Trophoblast cell (in vitro differentiated cells and primary cell): ENCODE results near the gene CFAP20DC.
A peak's percentile ranks its signal among the peaks of the same experiment; 100 is the strongest.

ENCODE experiments used
- DNase-seq, 2 donors: peaks; one replicate each; pipeline ENCODE4 v3.0.0-alpha.2; 2016
- H2AFZ ChIP-seq: 2 replicates; pipeline ENCODE4 v1.6.1; 2013; ENCODE audit warnings: low read length, moderate library complexity, mild to moderate bottlenecking; ENCODE audit not compliant: insufficient read depth, poor library complexity
- H2AK5ac ChIP-seq: 2 replicates; pipeline ENCODE4 v1.6.1; 2013; ENCODE audit warnings: mild to moderate bottlenecking, low read length
- H2BK120ac ChIP-seq: 2 replicates; pipeline ENCODE4 v1.6.1; 2013; ENCODE audit warnings: low read length, mild to moderate bottlenecking, moderate library complexity; ENCODE audit not compliant: insufficient read depth, poor library complexity
- H2BK12ac ChIP-seq: 2 replicates; pipeline ENCODE4 v1.6.1; 2013; ENCODE audit warnings: mild to moderate bottlenecking, low read length, moderate library complexity
- H2BK5ac ChIP-seq: 2 replicates; pipeline ENCODE4 v1.6.1; 2013; ENCODE audit warnings: low read length, low read depth, moderate library complexity, mild to moderate bottlenecking; ENCODE audit not compliant: poor library complexity
- H3K14ac ChIP-seq: 2 replicates; pipeline ENCODE4 v1.6.1; 2013; ENCODE audit warnings: mild to moderate bottlenecking, low read length
- H3K18ac ChIP-seq: 2 replicates; pipeline ENCODE4 v1.6.1; 2013; ENCODE audit warnings: mild to moderate bottlenecking, low read length
- H3K23ac ChIP-seq: 2 replicates; pipeline ENCODE4 v1.6.1; 2013; ENCODE audit warnings: low read length
- H3K27ac ChIP-seq: 2 replicates; pipeline ENCODE4 v1.5.1; 2013; ENCODE audit warnings: low read depth, mild to moderate bottlenecking, inconsistent platforms, low read length, moderate library complexity
- H3K27me3 ChIP-seq: 2 replicates; pipeline ENCODE4 v1.6.1; 2013; ENCODE audit warnings: inconsistent platforms, mild to moderate bottlenecking, low read length, moderate library complexity; ENCODE audit not compliant: insufficient read depth
- H3K36me3 ChIP-seq, 2 experiments: 1 replicate in 1 of 2; 2 replicates in 1 of 2; pipeline ENCODE4 v1.6.1; 2013; ENCODE audit warnings: low read length in 2 of 2, mild to moderate bottlenecking in 2 of 2, moderate library complexity in 1 of 2; ENCODE audit not compliant: insufficient read depth in 2 of 2, control insufficient read depth in 1 of 2
- H3K4ac ChIP-seq: 2 replicates; pipeline ENCODE4 v1.6.1; 2013; ENCODE audit warnings: low read depth, mild to moderate bottlenecking, low read length, moderate library complexity
- H3K4me1 ChIP-seq, 2 experiments: 1 replicate in 1 of 2; 2 replicates in 1 of 2; pipeline ENCODE4 v1.6.1; 2013; ENCODE audit warnings: low read length in 2 of 2, mild to moderate bottlenecking in 2 of 2, moderate library complexity in 1 of 2; ENCODE audit not compliant: insufficient read depth in 2 of 2, control insufficient read depth in 1 of 2
- H3K4me2 ChIP-seq: 2 replicates; pipeline ENCODE4 v1.6.1; 2013; ENCODE audit warnings: inconsistent platforms, mild to moderate bottlenecking, low read length, moderate library complexity
- H3K4me3 ChIP-seq: 2 replicates; pipeline ENCODE4 v1.5.1; 2013; ENCODE audit warnings: mild to moderate bottlenecking, low read depth, low read length, inconsistent platforms
- H3K79me1 ChIP-seq: one replicate; pipeline ENCODE4 v1.6.1; 2013; ENCODE audit warnings: low read length
- H3K79me2 ChIP-seq: 2 replicates; pipeline ENCODE4 v1.6.1; 2013; ENCODE audit warnings: low read length, mild to moderate bottlenecking; ENCODE audit not compliant: control insufficient read depth, insufficient read depth, poor library complexity
- H3K9ac ChIP-seq: 2 replicates; pipeline ENCODE4 v1.6.1; 2013; ENCODE audit warnings: mild to moderate bottlenecking, low read length
- H3K9me3 ChIP-seq: 2 replicates; pipeline ENCODE4 v1.6.1; 2013; ENCODE audit warnings: low read depth, mild to moderate bottlenecking, control low read depth, inconsistent platforms, low read length; ENCODE audit not compliant: insufficient read depth
- H4K12ac ChIP-seq: 2 replicates; pipeline ENCODE4 v1.6.1; 2013; ENCODE audit warnings: low read depth, mild to moderate bottlenecking, low read length, moderate library complexity
- H4K8ac ChIP-seq: 2 replicates; pipeline ENCODE4 v1.6.1; 2013; ENCODE audit warnings: low read depth, mild to moderate bottlenecking, low read length, moderate library complexity
- H4K91ac ChIP-seq: one replicate; pipeline ENCODE4 v1.6.1; 2013; ENCODE audit warnings: low read depth, mild to moderate bottlenecking, low read length, moderate library complexity
- WGBS: extraction: QIAGEN DNeasy Blood & Tissue Kit; methylation state at CpG from one replicate; pipeline ENCODE4 v1.1.7; 2013; ENCODE audit warnings: missing lambda C conversion rate; ENCODE audit not compliant: insufficient read length, insufficient coverage; ENCODE audit errors: extremely low coverage; 5-methylcytosine and 5-hydroxymethylcytosine counted together

The CFAP20DC gene

DNA sequence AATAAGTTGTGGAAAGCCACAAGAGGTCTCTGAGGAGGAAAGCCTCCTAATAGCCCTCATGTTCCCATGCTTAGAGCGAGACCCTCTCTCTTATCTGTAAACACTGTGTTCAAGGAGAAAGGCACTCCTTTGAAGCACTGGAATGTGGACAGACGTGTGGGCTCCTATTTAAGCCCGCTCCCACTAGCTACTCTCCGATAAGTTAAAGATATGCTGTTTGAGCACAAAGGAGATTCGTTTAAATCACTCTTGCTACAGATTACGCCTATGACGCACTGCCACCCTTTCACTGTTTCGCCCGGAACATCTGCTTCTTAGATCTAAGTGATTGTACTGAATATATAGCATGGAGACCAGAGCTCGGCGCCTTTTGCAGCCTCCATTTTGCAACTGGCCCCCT lies 325.5 kb downstream of the CFAP20DC start:
- H2AK5ac ChIP-seq = no peak overlapping the region
- no peak overlapping the region for H3K4me2 ChIP-seq
- no peaks in the 10 kb centered on the region for H3K9me3 ChIP-seq
- no peak overlapping the region for H3K4me3 ChIP-seq
- H4K91ac ChIP-seq = no peak overlapping the region
- H2BK120ac ChIP-seq = no peak overlapping the region
- no peak overlapping the region for H2BK12ac ChIP-seq
- DNase-seq = peak; percentile 83 to 91
- no peak overlapping the region for H4K8ac ChIP-seq
- no peak overlapping the region for H3K4ac ChIP-seq
- H3K18ac ChIP-seq = no peak overlapping the region
- no peak overlapping the region for H3K23ac ChIP-seq
- H3K9ac ChIP-seq = no peak overlapping the region
- H3K27me3 ChIP-seq = no peaks in the 10 kb centered on the region
- H2AFZ ChIP-seq = no peak overlapping the region
- H3K79me1 ChIP-seq = no peaks in the 10 kb centered on the region
- peaks cover 0 to 2% of the 10 kb centered on the region in 2 experiments for H3K4me1 ChIP-seq
- no peak overlapping the region for H2BK5ac ChIP-seq
- H3K36me3 ChIP-seq = no peaks in the 10 kb centered on the region
- no peaks in the 10 kb centered on the region for H3K79me2 ChIP-seq
- WGBS = no CpG with 5 or more reads among the region's 11 CpGs
- no peak overlapping the region for H4K12ac ChIP-seq
- H3K27ac ChIP-seq = no peak overlapping the region
- no peak overlapping the region for H3K14ac ChIP-seq

DNA sequence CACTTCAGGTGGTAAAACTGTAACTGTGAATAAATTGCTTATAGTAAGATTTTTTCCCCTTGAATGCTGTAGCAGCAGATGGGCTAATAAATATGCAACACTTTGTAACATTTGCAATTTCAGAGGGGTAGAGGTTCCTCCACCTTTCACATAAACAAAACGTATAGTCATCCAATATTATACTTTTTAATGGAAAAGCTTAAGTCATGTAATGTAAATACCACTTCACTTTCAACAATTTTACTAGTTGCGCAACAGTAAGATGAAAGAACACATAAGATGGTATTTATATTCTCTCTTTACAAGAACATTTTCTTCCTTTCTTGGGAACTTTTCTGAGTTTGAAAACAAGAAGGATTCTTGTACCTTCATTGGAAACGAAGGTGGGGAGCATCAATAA lies 326.7 kb downstream of the CFAP20DC start:
- WGBS = no CpG with 5 or more reads among the region's 3 CpGs
- H2AFZ ChIP-seq = no peak overlapping the region

DNA sequence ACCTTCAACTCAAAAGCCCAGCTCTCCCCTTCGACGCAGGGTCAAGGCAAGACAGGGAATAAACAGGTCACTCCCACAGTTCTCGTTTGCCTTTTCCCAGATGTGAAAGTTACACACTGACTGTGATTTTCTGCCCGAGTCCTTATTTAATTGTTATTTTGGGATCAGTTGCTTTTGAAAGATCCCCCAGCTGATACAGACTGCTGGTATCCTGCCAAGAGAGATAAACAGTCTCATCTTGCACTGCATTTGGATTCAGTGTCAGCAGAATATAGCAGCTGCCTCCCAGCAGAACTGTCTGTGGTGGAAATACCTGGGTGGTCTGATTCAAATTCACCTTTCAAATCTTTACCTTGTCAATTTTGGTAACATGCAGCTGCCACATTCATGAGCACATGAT lies 327.3 kb downstream of the CFAP20DC start:
- Histone ChIP-seq H3K9me3 (no peaks in the 10 kb centered on the region), H2AFZ (no peak overlapping the region), H3K4me3 (no peak overlapping the region), H3K4me1 (peaks cover 0 to 2% of the 10 kb centered on the region in 2 experiments), H4K8ac (no peak overlapping the region), H3K9ac (no peak overlapping the region), H4K12ac (no peak overlapping the region), H3K27me3 (no peaks in the 10 kb centered on the region), H4K91ac (no peak overlapping the region), H3K79me1 (no peaks in the 10 kb centered on the region), H3K14ac (no peak overlapping the region), H3K36me3 (no peaks in the 10 kb centered on the region), H3K27ac (no peak overlapping the region), H3K23ac (no peak overlapping the region), H3K18ac (no peak overlapping the region), H3K79me2 (no peaks in the 10 kb centered on the region), H2BK120ac (no peak overlapping the region), H3K4me2 (no peak overlapping the region), H3K4ac (no peak overlapping the region), H2BK12ac (no peak overlapping the region), H2BK5ac (no peak overlapping the region), H2AK5ac (no peak overlapping the region)
- DNase-seq = no peak
- no CpG with 5 or more reads among the region's 4 CpGs for WGBS

More for the DNA sequence above, 326.7 kb downstream of the CFAP20DC start:
- Histone ChIP-seq H3K18ac (no peak overlapping the region), H2AK5ac (no peak overlapping the region), H3K23ac (no peak overlapping the region), H2BK12ac (no peak overlapping the region), H3K9me3 (no peaks in the 10 kb centered on the region), H3K79me1 (no peaks in the 10 kb centered on the region), H4K8ac (no peak overlapping the region), H4K12ac (no peak overlapping the region), H3K14ac (no peak overlapping the region), H3K4me1 (peaks cover 0 to 2% of the 10 kb centered on the region in 2 experiments), H4K91ac (no peak overlapping the region), H3K36me3 (no peaks in the 10 kb centered on the region), H3K4ac (no peak overlapping the region), H2BK120ac (no peak overlapping the region), H3K27ac (no peak overlapping the region), H2BK5ac (no peak overlapping the region), H3K27me3 (no peaks in the 10 kb centered on the region), H3K79me2 (no peaks in the 10 kb centered on the region), H3K4me2 (no peak overlapping the region), H3K9ac (no peak overlapping the region), H3K4me3 (no peak overlapping the region)
- DNase-seq = peak in 1 of 2 donors; percentile 52

DNA sequence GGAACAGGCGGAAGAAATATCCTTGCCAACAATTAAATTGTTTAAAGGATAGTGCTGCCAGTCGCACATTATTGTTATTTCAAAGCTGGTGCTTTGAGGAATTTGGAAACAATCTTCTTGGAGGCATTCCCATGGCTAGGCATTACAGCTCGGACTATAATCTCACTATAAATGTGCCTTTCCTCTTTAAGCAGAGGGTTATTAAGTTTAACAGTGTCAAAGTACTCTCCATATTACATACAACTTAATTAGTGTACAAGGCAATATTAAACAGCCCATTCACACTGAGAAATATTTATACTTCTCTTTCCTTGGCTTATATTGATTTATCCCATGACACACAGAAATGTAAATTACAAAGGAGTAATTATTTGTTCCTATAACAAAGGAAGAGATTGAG lies 329.3 kb downstream of the CFAP20DC start:
- no peak overlapping the region for H3K14ac ChIP-seq

More for the DNA sequence above, 329.3 kb downstream of the CFAP20DC start:
- H2AK5ac ChIP-seq = no peak overlapping the region
- no peak overlapping the region for H3K27ac ChIP-seq
- no peaks in the 10 kb centered on the region for H3K79me1 ChIP-seq
- H4K8ac ChIP-seq = no peak overlapping the region
- H2BK5ac ChIP-seq = no peak overlapping the region
- H3K23ac ChIP-seq = no peak overlapping the region
- no peak overlapping the region for H2AFZ ChIP-seq
- H3K4ac ChIP-seq = no peak overlapping the region
- peaks cover 0 to 2% of the 10 kb centered on the region in 2 experiments for H3K4me1 ChIP-seq
- H3K9me3 ChIP-seq = no peaks in the 10 kb centered on the region
- H3K9ac ChIP-seq = no peak overlapping the region
- H3K18ac ChIP-seq = no peak overlapping the region
- no peak for DNase-seq
- no peak overlapping the region for H2BK120ac ChIP-seq
- no peak overlapping the region for H3K4me3 ChIP-seq
- WGBS = no CpG with 5 or more reads among the region's 3 CpGs
- H3K27me3 ChIP-seq = no peaks in the 10 kb centered on the region
- no peak overlapping the region for H4K91ac ChIP-seq
- no peak overlapping the region for H2BK12ac ChIP-seq
- H4K12ac ChIP-seq = no peak overlapping the region
- H3K4me2 ChIP-seq = no peak overlapping the region
- H3K36me3 ChIP-seq = no peaks in the 10 kb centered on the region
- no peaks in the 10 kb centered on the region for H3K79me2 ChIP-seq
